Measurements from ENCODE around the gene PAAF1.
A peak's percentile ranks its signal among the peaks of the same experiment; 100 is the strongest.

The PAAF1 gene

GRCh38 chr11:73949246-73949645 is 72.4 kb downstream of the PAAF1 start:
- no peak for DNase-seq

- no peak for DNase-seq
Observed at GRCh38 chr11:73949912-73950311, 73.1 kb downstream of the PAAF1 start.

GRCh38 chr11:73950869-73951710 is 74.3 kb downstream of the PAAF1 start, which contains the start of gene DNAJB13:
Gene DNAJB13 (plus strand): TSS chr11:73951026. CDS start chr11:73951070, 44 bp downstream.
- peak; percentile 42 for DNase-seq

- DNase-seq, result no peak
Observed at GRCh38 chr11:73951797-73952196, 75.0 kb downstream of the PAAF1 start.

- no peak for DNase-seq
Observed at GRCh38 chr11:73956876-73957653, 80.3 kb downstream of the PAAF1 start.

- no peak for DNase-seq
Observed at GRCh38 chr11:73957654-73958361, 81.0 kb downstream of the PAAF1 start.

GRCh38 chr11:73958521-73959141 is 81.8 kb downstream of the PAAF1 start:
- no peak for DNase-seq

GRCh38 chr11:73961321-73961720 is 84.5 kb downstream of the PAAF1 start:
- DNase-seq, result no peak

GRCh38 chr11:73962101-73962705 is 85.4 kb downstream of the PAAF1 start:
- no peak for DNase-seq

- no peak for DNase-seq
Observed at GRCh38 chr11:73963861-73964260, 87.1 kb downstream of the PAAF1 start.

GRCh38 chr11:73965076-73965763 is 88.4 kb downstream of the PAAF1 start:
- no peak for DNase-seq

- DNase-seq, result no peak
Observed at GRCh38 chr11:73965764-73966121, 88.9 kb downstream of the PAAF1 start.

GRCh38 chr11:73968356-73968966 is 91.7 kb downstream of the PAAF1 start:
- DNase-seq, result no peak

GRCh38 chr11:73969091-73969490 is 92.3 kb downstream of the PAAF1 start:
- DNase-seq, result no peak

GRCh38 chr11:73969991-73970800 is 93.4 kb downstream of the PAAF1 start:
- peak; percentile 65 for DNase-seq

GRCh38 chr11:73971175-73971719 is 94.4 kb downstream of the PAAF1 start:
- peak; percentile 68 for DNase-seq

- no peak for DNase-seq
Observed at GRCh38 chr11:73972187-73972586, 95.4 kb downstream of the PAAF1 start.

- DNase-seq, result no peak
Observed at GRCh38 chr11:73972620-73973449, 96.0 kb downstream of the PAAF1 start.
